NCI-H446 treated with DMSO at 0.1 percent for 48 hours (cell line): ENCODE results near the gene IP6K3.

Experiments used
- DNase-seq: peaks from one replicate; lab custom pipeline; 2025; lab: John Stamatoyannopoulos, UW

IP6K3 gene

DNA sequence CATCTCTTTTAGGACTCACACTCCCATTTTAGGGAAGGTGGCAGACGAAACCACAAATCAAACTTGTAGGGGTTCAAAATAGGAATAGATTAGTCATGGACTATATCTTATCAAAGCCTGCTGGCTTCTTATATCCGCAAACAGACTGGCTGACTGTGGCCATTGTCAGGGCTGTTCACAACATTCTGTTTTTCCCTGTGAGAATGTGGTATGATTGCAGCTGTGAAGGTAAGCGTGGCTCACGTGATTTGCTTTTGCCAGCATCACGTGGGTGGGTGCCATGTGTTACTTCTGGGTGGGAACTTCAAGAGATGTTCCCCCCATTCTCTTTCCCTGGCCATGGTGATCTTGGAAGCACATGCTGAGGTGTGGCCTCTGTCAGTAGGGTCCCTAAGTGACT lies 5.9 kb downstream of the IP6K3 start:
- no peak for DNase-seq

DNA sequence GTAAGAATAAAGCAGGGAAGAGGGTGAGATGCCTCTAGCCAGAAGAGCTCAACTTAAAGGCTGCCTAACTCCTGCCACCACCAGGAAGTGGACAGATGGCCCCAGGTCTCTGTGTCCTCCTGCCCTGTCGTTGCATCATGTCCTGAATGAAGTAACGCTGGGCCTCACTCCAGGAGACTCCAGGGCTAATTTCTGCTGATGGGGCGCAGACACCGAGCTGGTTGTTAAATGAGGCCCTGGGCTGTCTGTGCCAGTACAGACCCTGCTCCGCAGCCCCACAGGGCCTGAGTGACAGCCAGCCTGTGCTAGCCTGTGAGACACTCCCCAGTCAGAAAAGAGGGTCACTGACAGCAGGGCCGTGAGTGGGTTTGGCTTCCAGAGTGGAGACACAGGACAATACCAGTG lies 6.5 kb downstream of the IP6K3 start:
- no peak for DNase-seq

DNA sequence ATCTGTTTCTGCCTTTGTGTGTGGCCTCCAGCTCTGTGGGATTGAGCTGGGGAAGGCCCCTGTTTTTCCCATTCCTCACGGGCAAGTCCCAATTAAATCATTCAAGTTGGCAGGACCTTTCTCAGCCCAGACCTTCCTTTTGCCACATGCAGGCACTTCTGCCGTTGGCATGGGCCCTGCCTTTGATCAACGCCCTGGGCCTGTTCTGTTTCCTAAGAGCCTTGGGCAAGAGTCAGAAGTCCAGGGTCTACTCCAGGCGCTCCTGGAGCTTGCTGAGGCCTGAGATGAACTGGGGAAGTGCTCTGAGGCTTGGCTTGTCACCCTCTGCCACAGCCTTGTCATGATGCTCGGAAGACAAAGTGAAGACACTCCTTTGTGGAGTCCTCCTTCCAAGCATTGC lies 7.1 kb downstream of the IP6K3 start:
- no peak for DNase-seq

DNA sequence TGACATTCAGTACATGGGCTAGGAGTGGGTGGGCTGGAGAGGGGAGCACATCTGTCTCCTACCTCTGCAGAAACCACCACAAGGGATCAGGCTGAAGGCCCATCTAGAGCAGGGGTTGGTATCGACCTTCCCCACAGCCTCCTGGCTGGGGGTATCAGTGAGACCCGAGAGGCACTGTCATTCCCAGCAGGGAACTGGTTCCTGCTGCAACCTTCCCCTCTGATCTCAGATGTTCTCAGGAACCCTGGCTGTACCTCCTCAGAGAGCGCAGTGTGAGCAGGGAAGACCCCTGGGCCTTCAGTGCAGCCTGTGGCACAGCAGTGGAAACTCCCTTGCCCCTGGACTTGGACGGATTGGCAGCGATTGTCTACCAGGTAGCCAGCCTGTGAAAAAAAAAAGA lies 7.8 kb downstream of the IP6K3 start:
- DNase-seq, result no peak

DNA sequence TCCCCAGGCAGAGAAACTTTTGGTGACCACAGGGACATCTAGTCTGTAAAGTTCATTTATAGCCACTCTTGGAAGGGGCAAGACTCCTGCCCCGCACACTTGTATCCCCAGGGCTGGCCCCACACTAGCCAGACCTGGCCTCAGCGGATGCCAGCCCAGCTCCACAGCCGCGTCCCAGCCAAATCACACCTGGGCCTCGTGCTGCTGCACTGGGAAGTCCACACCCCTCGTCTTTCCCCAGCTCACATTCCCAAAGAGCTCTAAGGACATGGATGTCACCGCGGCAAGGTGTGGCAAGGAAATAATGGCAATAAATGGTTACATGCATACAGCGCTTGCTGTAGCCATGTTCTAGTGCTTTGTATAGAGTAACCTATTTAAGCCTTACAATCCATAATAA lies 8.6 kb downstream of the IP6K3 start:
- DNase-seq, result no peak

DNA sequence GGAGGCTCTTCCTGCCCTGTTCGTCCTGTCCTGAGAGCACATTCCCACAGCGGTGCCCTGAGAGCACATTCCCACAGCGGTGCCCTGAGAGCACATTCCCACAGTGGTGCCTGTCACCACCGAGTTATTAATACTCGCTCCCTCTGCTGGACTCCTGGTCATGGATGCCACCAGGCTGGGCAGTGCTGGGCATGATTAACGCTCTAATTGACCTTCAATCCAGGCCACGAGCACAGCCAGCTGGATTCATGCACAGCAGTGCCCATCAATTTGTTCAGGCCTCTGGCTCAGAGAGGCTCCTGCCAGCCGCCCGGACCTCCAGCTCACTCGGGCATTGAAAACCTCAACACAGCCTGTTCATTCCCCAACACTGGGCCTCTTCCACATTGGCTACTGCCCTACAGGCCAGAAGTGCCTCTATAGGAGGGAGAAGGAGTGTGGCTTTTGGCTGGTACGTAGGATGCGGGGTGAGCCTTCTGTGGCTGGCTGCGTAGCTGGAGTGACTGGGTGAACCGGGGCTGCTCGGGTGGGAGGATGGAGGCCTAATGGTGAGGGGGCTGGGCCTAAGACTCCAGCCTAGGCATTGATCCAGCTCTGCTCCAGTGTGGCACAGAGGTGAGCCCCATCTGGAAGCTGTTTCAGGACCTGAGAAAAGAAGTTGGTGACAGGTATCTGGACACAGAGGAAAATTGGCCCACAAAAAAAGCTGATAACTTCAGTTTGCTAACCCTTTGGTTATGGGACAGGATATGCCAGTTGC lies 9.3 kb downstream of the IP6K3 start:
- DNase-seq, result no peak

DNA sequence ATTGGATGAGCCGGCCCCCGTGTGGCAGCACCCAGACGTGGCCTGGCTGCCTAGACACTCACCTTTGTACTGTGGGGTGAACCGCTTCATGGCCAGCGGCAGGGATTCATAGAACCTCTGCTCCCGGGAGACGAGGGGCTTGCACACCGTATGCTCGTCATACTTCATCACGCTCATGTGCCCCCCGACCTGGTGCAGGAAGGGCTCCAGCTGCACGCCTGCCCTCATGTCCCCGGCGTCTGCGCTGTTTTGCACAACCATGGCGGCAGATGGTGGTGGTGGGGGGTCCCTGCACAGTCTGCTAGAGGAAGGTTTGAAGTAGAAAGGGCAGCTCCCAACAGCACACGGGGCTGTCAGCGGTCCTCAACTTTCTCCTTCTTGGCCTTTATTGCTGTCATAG lies 11.5 kb downstream of the IP6K3 start:
- no peak for DNase-seq

DNA sequence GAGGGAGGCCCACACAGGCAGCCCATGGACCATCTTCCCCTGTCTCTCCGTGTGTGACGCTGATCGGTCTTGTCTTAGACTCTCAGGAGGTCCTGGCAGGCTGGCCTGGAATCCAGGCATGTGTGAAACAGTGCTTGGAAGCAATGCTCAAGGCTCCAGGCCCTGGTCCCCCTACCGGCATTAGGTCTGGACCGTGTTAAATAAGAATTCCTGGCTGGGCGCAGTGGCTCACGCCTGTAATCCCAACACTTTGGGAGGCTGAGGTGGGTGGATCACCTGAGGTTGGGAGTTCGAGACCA lies 13.0 kb downstream of the IP6K3 start:
- DNase-seq, result no peak

DNA sequence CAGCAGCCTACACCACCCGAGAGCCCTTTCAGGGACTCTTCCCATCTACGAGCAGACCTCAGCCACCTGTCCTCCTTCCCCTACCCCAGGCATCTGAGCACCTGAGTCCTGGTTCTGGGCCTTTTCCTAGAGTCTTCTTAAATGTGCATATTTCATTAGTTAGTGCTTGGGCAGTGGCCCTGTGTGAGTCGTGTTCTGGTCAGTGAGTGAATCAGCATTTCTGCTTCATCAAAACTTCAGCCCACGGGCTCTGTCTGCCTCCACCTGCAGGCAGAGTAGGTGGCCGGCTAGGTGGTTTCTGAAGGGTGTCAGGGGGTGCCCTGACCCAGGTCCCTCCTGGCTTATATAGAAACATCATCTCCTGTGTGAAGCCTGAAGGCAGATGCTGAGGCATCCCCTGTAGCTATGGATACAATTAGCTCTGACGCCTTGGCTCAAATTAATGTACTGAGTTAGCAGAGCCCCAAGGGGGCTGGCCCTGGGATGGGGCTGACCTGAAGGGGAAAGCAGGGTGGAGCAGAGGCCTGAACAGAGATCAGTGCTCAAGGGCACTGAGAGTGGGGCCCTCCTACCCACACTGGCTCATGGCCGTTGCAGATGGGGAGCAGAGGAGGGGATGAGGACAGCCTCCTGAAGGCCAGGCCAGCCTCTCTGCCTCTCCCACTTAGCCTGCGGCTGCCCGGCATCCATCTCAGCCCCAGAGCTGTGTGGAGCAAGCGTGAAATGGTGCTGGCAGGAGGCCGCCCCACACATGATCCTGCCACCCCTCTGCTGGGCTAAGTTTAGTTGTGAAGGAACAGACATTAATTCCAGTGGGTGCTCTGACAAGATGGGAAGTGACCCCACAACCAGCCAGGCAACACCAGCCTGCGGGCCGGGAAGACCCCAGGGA lies 13.6 kb downstream of the IP6K3 start:
- DNase-seq, result no peak

DNA sequence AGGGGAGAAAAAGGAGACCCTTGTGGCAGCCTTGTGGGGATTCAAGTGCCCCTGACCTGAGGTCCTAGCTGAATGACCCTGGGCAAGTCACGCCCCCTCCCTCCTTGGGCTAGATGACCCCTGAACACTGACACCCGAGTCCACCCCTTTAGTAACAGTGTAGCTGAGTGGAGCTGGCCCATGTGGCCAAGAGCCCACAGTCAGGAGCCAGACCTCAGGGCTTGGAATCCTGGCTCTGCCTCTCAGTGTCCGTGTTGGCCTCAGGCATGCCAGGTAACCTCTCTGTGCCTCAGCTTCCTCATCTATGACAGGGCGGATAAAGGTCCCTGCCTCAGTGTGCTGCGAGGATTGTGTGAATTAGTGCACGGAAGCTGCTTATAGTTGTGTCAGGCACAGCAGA lies 14.3 kb downstream of the IP6K3 start:
- DNase-seq, result no peak

DNA sequence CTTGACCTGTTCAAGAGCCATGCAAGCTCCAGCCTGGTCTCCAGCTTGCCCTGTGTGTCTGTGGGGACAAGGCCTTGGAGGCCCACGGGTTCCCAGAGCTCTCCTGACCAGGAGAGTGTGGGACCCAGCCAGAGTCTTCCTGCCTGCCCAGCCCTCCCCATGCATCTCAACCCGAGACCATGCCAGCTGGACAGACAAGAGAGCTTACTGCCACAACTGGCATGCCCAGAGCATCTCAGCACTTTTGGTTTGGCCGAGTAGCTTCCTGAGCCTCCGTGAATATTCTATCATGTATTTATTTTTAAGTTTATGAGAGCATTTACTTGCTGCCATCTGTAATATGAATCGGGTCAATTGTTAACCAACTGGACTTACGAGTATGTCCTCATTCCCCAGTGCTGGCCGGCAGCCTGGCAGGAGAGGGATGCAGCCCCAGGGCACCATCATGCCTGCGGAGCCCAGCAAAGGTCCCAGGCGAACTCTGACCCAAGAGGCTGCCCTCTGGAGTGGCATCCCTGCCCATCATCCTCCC lies 14.9 kb downstream of the IP6K3 start:
- no peak for DNase-seq

DNA sequence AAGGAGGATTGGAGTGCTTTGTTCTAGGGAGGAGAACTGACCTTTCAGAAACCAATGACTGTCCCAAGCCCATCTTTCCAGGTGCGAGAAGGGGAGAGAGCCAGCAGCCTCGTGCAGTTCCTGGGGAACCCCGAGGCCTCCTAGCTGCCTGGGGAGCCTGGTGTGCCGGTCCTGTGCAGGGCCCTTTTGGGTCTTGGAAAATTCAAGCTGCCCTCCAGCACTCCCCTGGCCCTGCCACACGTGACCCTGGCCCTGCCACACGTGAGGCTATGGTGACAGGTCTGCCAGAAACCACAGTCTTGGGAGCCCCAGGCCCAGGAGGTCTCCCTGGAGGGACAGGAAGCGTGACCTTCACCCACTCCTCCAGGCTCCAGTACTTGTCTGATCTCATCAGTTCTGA lies 15.7 kb downstream of the IP6K3 start:
- no peak for DNase-seq

DNA sequence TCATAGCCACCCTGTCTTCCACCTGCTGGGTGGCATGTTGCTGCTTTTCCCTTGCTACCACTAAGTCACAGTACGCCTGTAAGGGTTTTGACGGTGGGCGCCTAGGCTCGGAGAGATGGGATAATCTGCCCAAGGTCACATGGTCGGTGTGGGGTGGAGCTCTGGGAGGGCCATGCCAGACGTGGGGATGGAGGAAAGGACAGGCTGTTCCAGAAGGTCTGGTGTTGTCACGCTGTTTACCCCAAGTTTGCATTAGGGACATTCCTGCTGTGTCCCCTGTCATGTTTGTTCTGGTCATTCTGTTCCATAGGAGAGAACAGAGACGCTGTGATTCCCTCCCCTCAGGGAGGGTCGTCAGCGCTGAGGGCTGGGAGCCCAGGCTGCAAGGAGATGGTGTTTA lies 16.1 kb downstream of the IP6K3 start:
- no peak for DNase-seq

DNA sequence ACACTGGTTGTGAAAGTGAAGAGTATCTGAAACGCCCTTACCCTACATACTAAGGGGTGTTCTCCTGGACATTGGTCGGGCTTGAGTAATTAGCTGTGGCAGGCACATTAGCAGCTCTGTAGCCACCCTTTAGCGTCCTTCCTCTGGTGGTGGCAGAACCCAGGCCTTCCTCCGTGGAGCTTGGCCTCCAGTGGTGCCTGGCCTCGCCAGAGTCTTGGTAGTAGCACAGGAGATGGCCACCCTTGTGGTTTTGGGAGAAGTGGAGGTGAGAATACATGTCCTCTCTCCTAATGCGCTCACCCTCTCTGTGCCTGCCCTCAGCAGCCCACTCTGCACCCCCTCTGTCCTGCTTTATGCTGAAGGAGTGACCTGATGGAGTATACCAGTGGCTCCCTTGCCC lies 17.6 kb downstream of the IP6K3 start:
- DNase-seq, result no peak

DNA sequence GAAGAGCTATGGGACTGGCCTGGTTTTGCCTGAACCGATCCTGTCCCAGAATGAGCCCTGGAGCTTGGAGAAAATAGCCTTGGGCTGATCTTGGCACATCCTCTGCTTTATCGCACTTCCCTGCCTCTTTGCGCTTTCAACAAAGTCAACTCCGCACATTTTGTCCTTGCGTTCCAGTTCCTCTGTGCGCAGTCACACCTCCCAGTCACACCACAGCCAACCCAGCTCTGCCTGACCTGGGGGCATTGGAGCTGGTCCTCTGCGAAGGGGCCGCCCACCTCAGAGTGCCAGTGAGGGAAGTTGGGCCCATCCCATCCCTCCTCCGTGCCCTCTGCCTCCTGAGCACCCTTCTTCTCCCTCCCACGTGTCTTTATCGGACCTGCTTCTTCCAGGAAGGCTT lies 18.3 kb downstream of the IP6K3 start:
- no peak for DNase-seq

DNA sequence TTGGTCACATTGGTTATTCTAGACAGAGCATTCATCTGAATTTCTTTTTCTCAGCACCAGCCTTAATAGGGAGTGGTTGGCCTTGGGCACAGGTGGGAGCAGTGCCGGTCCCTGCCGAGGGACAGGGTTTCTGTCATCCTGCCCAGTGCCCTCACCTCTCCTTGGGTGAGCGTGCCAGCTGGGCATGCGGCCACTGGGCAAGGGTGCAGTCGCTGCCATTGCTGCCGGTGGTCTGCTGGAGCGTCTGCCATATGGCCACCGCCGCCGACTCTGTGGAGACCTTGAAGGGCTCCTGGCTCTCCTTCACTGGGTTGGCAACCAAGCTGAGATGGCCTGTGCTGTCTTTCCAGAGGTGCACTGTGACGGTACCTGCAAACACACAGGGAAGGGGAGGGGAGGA lies 18.8 kb downstream of the IP6K3 start:
- no peak for DNase-seq

DNA sequence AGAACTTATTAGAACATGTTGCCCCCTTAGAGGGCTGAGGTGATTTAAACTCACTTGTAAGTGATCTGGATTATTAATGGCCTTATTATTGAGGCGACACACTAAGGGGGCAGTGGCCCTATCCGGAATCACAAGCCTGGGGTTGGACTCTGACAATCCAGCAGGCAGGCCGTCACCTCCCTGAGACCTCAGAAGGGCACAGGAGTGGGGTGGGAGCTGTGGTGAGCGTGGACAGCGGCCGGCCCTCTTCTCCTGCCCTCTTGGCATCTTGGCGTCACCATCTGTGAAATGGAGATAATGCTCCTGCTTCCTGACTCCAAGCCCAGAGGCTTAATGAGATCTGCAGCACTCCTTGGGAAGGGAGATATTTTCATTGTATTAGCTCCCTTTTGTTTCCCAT lies 19.6 kb downstream of the IP6K3 start:
- no peak for DNase-seq

DNA sequence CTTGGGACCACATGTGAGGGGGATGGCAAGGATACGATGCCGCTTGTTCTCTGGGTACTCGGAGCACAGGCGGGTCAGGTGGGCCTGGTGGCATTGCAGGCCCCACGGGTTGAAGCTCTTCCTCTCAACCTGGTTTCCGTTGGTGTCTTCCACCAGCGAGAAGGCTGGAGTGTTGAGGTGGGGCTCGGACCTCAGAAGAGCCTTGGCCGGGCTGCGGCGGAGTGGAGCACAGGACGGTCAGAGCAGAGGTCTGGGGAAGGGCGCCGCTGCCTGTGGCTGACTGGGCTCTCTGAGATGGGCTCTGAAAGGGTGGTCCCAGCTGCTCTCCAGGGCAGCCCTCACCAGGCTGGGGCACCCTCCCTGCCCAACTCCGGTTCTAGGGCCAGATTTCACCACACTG lies 20.0 kb downstream of the IP6K3 start:
- DNase-seq, result no peak

DNA sequence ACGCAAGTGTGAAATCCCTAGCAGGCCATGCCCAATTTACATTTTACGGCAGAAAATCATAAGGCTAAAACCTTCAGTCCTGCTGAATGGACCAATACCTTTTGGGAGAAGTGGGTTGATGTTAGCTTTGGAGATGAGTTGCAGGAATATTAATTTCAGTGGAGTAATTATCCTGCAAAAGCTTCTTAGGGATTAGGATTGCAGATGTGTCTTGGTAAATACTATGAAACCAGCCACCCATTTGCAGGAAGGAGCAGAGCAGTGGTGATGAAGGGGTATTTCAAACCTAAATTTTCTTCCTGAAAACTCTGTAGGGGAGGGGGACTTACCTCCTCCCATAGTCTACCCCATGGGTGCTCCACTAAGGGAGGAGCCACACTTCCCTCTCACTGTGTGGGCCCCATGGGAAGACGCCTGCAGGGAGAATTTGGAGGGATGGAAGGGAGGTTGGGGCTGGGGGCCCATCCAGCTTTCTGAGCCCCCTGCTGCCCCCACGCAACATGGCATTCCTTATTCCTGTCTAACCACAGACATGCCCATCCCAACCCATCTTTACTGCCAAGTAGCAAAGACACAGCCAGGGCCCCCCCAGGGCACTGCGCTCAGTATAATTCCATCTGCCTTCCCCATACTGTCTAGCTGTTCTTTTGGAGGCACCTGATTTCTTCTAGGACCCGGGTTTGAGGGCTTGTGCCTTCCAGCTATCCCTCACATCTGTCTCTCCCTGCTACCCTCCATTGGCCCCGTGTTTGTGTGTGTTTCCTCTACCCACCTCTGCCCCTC lies 20.6 kb downstream of the IP6K3 start:
- DNase-seq, result no peak

DNA sequence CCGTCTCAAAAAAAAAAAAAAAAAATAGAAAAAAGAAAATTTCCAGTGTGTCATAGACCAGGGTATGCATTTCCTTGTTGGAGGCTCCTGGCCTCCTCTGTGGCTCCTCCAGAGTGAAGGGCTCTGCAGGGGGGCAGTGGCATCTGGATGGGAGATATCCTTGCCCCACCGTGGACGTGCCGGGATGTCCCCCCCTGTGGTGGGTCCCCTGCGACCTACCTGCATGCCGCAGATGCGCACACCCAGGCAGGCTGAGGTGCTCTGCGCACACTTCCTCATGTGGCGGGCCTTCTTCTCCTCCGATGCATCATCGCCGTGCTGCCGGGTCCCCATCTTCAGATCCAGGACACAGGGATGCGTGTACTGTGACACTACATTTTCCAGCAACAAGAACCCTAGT lies 21.5 kb downstream of the IP6K3 start:
- no peak for DNase-seq

DNA sequence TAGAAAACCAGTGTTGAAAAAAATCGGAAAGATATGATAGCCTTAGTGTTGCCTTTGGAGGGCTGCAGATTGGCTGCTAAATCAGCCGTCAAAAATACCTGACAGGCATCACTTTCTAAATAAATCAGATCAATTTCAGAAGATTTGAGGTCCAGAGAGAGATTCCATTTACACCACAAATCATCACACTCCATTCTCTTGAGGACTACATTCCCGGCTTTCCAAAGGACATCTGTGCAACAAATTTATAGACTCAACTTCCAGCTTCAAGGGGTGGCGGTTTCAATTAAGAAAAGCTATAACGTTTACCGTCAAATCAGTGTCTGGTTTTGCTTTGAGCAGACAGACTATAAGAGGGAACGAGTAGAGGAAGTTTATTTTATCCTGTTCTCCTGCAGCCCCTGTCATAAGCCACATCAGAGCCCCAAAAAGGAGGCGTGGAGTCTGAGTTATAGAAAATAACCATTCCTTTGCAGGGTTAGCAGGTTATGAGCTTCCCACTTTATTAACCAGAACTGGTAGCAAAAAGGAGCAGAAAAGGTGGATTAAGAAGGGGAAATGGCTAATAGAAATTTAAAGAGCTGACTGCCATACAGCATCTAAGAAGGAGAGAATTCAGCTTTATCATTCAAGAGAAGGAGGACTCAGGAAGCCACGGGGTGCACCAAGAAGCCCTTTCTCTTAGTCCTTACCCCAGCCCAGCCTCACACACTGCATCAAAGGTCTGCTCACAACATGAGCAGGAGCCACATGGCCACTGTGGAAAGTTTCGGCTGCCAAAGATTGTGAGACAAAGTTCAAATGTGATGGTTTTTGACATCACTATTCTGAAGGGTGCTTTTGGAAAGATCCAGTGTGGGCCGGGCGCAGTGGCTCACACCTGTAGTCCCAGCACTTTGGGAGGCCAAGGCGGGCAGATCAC lies 22.3 kb downstream of the IP6K3 start:
- no peak for DNase-seq
